ENCODE data around the gene AMPD2.

DNA sequence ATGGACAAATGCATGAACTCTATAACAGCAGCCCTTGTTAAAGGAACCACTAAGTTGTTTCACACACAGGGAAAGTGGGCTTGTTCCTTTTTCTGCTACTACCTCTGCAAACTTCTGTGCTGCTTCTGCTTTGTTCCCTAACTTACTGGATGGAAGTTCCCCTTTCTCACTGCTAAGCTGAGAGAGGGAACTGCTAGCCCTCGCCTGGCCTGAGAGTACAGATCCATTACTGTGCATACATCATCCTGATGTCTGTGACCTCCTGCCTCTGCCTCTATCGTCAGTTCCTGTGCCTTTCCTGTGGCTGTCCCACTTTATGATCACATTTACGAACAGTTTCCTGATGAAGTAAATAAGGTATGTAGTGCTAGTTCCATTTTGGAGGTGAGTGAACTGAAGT lies 3.8 kb upstream of the AMPD2 start:
- TF ChIP-seq EP300 (IDR thresholded peaks at IDR 0.05; ENCODE audit: low read depth) (no peak), POLR2A (IDR thresholded peaks at IDR 0.05) (no peak), POLR2AphosphoS5 (IDR thresholded peaks at IDR 0.05) (no peak)
- TF ChIP-seq, protein P1, sequence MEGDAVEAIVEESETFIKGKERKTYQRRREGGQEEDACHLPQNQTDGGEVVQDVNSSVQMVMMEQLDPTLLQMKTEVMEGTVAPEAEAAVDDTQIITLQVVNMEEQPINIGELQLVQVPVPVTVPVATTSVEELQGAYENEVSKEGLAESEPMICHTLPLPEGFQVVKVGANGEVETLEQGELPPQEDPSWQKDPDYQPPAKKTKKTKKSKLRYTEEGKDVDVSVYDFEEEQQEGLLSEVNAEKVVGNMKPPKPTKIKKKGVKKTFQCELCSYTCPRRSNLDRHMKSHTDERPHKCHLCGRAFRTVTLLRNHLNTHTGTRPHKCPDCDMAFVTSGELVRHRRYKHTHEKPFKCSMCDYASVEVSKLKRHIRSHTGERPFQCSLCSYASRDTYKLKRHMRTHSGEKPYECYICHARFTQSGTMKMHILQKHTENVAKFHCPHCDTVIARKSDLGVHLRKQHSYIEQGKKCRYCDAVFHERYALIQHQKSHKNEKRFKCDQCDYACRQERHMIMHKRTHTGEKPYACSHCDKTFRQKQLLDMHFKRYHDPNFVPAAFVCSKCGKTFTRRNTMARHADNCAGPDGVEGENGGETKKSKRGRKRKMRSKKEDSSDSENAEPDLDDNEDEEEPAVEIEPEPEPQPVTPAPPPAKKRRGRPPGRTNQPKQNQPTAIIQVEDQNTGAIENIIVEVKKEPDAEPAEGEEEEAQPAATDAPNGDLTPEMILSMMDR (IDR thresholded peaks at IDR 0.05) = no peak

Measured in transverse colon (tissue), 4 donors.